DMS53 (cell line): Measurements from ENCODE around the gene HTT.
"Not testable (repeated sequence)": the region's sequence is repeated elsewhere in the genome, so short reads cannot be mapped to it uniquely, and the experiment has no call there.

ENCODE experiments used
- DNase-seq: peaks from one replicate; lab custom pipeline; 2025; lab: John Stamatoyannopoulos, UW

The HTT gene

DNA sequence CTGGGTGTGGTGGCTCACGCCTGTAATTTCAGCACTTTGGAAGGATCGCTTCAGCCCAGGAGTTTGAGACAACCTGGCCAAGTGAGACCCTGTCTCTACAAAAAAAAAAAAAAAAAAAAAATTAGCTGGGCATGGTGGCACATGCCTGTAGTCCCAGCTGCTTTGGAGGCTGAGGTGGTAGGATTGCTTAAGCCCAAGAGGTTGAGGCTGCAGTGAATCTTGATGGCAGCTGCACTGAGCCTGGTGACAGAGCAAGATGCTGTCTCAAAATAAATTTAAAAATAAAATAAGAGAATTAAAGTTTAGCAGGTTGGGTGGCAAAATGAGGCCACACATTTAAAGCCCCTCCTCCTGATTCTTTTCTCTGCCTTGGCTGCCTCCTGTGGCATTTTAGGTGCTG is 47.1 kb downstream of the HTT start:
- no peak for DNase-seq

DNA sequence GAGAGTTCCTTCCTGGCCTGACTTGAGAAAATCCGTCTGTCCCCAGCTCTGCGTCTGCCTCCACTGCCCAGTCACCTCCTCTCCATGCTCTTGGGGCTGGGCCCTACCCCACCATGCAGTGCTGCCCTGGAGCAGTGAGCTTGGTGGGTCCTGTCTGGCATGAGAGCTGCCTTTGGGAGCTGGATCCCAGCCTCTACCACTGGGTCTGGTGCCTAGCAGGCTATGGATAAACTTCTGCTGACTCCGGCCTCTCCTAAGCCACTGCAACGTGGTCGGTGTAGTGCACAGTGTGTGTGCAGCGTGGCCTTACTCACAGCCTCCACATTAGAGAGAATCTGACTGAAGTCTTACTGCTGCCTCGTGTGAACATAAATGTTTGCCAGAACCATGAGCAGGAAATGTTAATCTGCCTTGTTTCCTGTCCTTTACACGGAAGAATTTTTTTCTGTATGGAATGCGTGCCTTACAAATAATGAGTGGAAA is 47.6 kb downstream of the HTT start:
- no peak for DNase-seq

DNA sequence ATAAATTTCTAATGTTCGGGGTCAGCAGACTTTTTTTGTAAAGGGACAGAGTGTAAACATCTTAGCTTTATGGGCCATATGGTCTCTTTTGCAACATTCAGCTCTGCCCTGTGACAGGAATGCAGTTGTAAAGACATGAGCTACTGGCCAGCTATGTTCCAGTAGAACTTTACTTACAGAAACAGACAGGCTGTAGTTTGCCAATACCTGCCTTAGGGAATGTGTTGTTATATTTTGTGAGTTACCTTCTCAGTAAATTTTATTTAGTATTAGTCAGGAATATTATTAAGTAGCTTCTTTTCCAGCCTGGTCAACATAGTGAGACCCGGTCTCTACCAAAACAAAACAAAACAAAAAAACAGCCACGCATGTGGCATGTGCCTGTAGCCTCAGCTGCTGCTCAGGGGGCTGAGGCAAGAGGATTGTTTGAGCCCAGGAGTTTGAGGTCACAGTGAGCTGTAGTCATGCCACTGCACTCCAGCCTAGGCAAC is 48.7 kb downstream of the HTT start:
- DNase-seq = no peak

DNA sequence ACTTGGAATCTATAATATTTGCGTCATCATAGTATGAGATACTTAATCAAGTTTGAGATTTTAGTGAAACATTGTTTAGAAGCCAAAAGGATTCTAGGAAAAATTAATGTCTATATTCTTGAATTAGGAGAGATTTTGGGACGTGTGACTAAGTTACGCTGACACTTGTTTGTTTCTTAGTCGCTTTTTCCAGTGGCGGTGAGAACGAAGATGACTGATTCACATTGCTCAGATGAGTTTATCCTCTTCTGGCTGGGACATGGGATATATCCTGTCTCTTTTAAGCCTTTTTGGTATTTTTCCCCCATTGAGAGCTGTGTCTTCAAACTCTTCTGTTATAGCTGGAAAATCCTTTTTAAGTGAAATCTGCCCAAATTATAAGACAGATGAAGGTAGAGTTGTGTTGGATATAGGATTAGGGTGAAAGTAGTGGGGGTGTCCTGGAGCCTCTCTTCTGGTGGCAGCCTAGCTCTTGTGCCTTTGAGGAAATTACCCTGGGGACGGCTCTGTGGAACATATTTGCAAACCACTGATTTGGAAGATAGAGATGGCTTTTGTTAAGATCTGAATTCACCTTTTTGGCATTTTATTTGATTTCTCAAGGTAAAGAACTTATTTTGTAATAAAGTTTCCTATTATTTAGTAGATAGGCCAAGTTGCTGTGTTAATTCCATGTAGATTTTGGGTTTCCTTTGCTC is 49.7 kb downstream of the HTT start:
- no peak for DNase-seq

DNA sequence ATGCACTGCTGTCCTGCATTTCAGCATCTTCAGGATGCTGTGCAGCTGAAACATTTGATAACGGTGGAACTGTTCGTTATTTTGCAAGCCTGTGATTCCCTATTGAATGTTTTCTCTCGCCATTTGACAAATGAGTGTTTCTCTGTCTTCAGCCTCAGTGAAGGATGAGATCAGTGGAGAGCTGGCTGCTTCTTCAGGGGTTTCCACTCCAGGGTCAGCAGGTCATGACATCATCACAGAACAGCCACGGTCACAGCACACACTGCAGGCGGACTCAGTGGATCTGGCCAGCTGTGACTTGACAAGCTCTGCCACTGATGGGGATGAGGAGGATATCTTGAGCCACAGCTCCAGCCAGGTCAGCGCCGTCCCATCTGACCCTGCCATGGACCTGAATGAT is 52.6 kb downstream of the HTT start:
- no peak for DNase-seq

DNA sequence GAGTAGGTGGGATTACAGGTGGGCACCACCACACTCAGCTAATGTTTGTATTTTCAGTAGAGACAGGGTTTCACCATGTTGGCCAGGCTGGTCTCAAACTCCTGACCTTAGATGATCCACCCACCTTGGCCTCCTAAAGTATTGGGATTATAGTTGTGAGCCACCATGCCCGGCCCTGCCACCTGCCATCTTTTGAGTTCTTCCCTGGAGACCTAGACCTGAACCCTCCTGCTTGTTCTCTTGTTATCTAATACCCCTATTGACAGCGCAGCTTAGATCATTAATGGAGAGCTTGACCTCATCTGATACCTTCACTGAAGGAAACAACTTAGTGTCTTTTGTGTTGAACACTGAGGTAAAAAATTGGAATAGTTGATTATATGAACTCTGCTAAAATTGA is 53.6 kb downstream of the HTT start:
- DNase-seq = no peak

DNA sequence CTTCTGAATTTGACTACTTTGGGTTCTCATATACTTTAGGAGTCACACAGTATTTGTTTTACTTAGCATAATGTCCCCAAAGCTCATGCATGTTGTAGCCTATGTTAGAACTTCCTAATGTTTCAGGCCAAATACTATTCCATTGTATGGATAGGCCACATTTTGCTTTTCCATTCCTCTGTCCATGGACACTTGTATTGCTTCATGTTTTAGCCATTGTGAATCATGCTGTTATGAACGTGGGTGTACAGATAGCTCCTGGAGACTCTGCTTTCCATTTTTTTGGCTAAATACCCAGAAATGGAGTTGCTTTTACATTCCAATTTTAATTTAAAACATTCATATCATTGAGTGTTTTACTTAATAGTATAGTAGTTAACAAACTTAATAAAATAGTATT is 54.5 kb downstream of the HTT start:
- no peak for DNase-seq

DNA sequence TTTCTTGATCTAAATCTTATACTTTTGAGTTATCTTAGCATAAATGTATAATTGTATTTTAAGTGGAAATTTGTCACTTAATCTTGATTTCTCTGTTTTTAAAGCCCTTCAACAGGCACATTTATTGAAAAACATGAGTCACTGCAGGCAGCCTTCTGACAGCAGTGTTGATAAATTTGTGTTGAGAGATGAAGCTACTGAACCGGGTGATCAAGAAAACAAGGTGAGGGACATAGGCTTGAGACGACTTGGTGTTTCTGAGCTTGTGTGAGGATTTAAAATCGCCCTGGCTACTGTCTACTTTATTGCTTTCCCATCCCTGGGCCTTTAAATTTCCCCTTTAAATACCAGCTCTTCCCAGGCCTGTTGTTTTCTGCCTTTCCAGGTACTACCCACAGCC is 55.7 kb downstream of the HTT start:
- no peak for DNase-seq

DNA sequence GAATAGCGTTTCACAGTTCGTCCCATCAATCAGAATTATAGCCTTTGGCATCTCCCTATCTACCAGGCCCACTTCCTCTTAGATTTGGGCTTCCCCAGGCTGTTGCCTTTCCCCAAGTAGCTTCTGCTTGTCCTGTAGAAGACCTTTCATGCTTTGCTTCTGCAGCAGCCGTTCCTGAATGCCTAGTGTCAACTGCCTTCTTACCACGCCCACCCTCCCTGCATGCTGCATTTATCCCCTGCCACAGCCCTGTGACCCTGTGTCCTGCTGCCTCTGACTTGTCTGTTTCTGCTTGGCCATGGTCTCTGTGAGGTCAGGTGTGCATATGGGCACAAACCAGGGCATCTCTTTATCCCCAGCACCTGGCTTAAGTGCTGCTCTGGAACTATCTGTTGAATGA is 56.3 kb downstream of the HTT start:
- no peak for DNase-seq

DNA sequence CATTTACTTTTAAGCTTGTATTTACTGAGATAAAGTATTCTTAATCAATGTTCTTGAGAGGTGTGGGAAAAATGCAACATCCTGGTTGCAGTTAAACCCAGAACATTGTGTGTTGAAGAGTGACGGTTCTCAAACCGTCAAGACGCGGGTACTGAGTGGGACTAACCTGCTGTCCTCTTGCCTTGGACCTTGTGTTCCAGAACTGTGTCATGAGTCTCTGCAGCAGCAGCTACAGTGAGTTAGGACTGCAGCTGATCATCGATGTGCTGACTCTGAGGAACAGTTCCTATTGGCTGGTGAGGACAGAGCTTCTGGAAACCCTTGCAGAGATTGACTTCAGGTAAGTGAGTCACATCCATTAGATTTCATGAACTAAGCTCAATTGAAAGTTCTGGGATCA is 59.7 kb downstream of the HTT start:
- peak; percentile 34 for DNase-seq

DNA sequence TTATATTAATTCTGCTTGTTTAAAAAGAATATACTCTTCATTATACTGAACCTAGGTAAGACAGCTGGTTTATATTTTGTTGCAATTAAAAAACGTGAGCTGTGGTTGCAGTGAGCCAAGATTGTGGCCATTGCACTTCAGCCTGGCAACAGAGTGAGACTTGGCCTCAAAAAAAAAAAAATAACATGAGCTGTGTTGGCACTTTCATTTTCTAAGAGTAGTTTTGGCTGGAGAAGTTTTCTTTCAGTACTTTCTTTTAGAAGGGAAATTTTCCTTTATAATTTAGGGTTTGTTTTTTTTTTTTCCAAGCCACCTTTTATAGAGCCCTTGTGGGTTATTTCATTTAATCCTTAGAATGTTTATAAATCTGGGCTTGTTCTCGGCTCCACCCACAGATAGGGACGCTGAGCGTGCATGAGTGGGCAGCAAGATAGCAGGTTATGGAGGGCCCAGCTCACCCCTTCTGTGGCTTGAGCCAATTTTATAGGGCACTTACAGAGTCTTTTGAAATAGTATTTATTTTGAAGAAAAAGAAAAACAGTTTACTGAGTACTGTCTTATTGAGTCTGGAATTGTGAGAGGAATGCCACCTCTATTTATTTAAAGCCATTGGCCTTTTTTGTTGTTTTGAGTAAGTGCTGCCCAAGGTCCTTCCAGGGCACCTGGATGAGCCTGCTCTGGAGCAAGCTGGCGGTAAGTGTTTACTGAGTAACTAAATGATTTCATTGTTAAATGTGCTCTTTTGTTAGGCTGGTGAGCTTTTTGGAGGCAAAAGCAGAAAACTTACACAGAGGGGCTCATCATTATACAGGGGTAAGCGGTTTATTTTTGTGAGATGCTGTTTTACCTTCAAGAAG is 60.9 kb downstream of the HTT start:
- DNase-seq = peak; percentile 89

DNA sequence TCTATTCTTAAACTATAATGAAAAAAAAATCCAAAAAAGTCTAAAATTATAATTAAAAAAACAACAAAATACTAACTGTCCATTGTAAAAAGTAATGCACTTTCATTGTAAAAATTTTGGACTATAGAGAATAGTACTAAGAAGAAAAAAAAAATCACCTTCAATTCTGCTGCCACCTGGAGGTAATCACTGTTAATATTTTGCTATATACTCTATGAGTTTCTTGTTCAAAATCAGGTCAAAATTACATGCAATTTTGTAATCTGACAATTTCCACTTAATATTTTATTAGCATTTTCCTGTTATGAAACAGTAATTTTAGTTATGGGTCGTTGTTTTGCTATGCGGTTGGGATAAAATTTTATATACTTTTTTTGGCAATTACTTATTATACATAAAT is 62.0 kb downstream of the HTT start:
- DNase-seq = peak; percentile 55

DNA sequence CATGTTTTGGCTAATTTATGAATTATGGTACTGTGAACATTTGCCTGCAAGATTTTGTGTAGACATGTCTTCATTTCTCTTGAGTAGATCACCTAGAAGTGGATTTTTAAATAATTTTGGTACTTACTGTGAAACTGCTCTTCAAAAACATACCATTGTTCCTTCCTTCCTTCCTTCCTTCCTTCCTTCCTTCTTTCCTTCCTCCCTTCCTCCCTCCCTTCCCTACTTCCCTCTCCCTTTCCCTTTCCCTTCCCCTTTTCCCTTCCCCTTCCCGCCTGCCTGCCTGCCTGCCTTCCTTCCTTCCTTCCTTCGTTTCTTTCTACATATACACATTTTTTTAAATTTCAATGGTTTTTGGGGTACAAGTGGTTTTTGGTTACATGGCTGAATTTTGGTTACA is 63.4 kb downstream of the HTT start:
- no peak for DNase-seq

DNA sequence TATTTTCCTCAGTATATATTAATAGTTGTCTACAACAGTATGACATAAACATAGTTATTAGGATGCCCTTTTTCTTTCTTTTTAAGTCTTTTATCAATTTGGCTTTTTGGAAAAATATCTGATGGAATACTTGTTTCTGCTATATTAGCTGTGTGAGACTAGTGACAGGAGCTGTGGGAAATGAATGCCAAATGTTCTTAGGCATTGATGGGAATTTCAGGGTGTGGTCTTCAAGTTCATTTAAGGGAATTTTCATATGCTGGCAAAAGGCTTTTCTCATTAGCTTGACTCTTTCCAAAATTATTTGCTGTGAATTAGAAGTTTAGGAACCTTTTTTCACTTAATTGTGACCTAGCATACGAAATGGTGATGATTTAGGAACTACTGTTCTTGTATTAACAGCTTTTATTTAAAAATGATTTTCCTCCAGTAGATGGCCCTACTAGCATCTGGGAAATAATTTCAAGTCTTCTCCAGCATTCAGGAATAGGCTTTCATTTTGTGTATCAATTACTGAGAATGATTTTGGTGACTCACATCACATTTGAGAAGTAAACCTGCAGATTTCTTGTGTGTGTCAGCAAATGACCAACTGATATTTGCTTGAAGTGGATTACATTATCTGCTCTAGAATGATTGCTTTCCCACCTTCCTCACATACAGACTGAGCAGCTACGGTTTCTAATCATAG is 70.9 kb downstream of the HTT start:
- DNase-seq = peak; percentile 30

DNA sequence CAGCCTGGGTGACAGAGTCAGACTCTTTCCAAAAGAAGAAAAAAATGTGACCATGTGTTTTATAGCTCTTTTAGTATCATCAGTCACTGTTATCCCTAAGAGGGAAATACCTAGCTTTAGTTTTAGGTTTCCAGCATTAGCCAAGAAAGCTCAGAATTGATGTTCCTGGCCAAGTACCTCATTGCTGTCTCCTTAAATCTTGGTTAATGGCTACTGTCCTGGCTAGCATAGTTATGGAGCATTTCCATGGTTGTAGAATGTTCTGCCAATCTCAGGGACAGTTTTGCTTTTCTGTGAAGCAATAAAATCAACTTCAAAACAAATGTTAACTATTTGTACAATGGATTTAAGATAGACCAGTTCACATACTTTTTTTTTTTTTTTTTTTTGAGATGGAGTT is 74.4 kb downstream of the HTT start:
- no peak for DNase-seq

DNA sequence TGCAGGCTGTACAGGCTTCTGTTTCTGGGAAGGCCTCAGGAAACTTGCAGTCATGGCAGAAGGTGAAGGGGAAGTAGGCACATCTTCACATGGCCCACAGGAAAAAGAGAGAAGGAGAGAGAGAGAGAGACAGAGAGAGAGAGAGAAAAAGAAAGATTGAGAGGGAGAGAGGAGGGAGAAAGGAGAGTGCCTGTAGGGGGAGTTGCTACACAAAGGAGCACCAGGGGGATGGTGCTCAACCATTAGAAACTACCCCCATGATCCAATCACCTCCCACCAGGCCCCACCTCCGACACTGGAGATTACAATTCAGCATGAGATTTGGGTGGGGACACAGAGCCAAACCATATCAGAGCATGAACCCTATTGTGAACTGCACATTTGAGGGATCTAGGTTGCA is 76.8 kb downstream of the HTT start:
- not testable (repeated sequence) for DNase-seq

DNA sequence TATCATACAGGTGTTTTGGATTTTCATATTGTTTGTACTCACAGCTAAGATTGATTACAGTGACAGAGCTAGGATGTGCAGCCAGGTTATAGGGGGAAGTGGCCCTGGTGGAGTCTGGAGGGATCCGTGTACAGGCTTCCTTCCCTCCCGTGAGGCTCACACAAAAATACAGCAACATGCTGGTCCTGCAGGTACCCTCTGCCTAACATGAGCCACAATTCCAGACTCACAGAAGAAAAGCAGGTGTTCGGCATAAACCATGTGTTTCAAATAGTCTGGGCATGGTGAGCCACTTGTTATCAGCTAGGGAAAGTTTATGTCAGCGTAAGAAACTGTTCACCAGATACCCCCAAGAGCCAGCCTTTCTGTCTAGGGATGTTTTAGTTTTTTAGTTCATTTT is 82.9 kb downstream of the HTT start:
- DNase-seq = no peak

DNA sequence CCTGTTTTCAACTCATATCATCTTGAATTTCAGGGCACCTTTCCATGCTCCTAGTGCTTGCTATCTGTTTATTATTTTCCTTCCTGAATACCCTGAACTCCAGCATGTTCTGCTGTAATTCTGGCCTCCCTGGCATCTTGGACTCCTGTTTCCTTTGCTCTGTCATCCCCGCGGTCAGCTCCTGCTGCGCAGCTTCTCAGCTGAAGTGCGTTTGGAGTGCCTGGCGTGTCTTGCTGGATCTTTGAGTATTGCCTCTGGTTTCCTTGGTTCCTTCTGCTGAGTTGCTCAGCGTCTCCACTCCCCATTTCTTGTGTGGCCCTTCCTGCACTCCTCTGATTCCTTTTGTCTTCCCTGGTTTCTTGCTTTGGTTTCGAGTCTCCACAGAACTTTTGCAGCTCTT is 84.4 kb downstream of the HTT start:
- no peak for DNase-seq

DNA sequence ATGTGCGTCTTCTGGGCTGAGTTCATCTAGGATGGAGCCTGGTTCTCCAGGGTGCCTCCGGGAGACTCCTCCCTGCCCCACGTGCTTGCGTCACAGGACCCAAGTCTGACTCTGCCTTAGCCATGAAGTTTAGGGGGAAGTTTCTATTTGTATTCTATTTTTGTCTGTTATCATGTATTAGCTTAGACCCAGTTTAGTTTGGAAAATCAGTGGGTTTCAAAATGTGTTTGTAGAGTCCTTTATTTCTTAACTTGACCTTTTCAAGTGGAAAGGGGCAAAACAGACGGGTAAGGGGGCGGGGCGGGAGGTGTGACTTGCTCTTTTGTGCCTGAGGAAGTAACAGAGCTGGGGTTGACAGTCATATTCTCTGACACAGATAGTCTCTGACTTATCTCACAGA is 86.0 kb downstream of the HTT start:
- no peak for DNase-seq

DNA sequence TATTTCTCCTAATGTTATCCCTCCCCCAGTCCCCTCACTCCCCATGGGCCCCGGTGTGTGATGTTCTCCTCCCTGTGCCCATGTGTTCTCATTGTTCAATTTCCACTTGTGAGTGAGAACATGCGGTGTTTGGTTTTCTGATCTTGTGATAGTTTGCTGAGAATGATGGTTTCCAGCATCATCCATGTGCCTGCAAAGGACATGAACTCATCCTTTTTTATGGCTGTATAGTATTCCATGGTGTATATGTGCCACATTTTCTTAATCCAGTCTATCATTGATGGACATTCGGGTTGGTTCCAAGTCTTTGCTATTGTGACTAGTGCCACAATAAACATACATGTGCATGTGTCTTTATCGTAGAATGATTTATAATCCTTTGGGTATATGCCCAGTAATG is 86.6 kb downstream of the HTT start:
- DNase-seq = not testable (repeated sequence)

DNA sequence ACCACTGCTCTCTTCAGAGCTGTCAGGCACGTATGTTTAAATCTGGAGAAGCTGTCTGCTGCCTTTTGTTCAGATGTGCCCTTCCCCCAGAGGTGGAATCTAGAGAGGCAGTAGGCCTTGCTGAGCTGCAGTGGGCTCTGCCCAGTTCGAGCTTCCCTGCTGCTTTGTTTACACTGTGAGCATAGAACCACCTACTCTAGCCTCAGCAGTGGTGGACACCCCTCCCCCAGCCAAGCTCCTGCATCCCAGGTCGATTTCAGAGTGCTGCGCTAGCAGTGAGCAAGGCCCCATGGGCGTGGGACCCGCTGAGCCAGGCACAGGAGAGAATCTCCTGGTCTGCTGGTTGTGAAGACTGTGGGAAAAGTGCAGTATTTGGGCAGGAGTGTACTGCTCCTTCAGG is 92.0 kb downstream of the HTT start:
- not testable (repeated sequence) for DNase-seq

DNA sequence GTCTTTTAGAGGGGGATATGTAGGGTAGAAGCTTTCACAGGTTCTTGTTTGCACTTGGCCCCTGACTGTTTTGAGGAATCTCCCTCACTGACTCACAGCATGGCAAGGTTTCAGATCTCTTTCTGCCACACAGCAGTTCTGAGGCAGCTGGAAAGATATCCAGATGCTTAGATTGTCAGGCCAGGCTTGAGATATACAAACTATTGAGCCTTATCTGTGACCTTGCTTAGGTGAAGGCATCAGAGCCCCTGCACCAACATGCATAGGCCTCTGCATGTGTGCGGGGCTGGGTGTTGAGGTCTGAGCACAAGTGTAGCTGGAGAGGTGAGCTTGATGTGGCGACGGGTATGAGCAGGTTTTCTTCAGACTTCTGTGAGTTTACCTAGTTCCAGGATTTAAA is 93.5 kb downstream of the HTT start:
- DNase-seq = no peak
